ENCODE measurements around the gene THAP7.

Gene THAP7

GRCh38 chr22:21028277-21029251, 26.6 kb upstream of the THAP7 start:
- H3K27me3 ChIP-seq (ENCODE audit: control insufficient read depth, insufficient read depth, low read length) = peaks cover 20% of the 10 kb centered on the region
- no peaks in the 10 kb centered on the region for H3K4me1 ChIP-seq (ENCODE audit: control insufficient read depth, insufficient read depth, low read length)
- H3K9ac ChIP-seq (ENCODE audit: low read depth, low read length) = no peak overlapping the region
- H3K9me3 ChIP-seq (ENCODE audit: control insufficient read depth, insufficient read depth, low read length) = no peaks in the 10 kb centered on the region
- H3K36me3 ChIP-seq (ENCODE audit: control insufficient read depth, insufficient read depth, low read length) = no peaks in the 10 kb centered on the region
- no peak overlapping the region for H3K4me3 ChIP-seq (ENCODE audit: low read depth, low read length)

DNA sequence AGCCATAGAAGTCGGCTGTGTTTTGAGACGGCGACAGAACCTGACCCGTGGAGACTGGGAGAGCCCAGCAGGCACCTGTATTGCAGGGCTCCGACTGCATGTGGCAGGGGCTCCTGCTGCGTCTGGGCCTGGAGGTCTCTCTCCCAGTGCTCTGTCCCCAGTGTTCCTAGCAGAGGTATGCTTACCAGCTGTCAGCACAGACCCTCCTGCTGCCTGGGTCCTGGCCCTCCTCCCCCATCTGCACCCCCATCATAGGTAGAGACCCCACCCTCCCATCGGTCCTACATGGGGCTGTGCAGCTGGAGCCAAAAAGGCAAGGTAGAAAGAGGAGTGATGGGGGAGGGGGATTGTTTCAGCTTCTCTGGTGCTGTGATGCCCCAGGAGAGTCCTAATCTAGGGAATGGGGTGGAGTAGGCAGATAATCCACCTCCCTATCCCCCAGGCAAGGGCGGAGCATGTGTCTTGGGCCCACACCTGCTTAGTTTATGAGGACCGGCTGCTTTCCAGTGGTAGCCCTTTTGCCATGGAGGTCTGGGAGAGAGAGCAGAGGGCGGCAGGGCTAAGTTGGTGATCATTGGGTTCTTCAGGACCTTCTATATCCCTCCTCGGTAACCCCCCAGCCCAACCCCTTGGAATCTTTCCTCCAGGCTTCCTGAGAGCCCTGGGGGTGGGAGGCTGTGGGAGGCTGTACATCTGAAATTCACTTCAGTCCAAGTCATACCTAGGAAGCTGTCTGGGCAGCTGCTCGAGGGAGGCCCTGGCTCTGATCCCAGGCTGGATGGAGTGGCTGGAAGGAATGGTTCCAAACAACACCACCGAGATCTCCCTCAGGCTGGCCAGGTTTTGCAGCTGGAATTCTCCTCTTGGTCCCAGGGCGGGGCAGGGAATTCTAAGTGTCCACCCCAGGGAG, 25.1 kb upstream of the THAP7 start:
- H3K9ac ChIP-seq (ENCODE audit: low read depth, low read length) = no peak overlapping the region
- H3K4me1 ChIP-seq (ENCODE audit: control insufficient read depth, insufficient read depth, low read length) = no peaks in the 10 kb centered on the region
- no peaks in the 10 kb centered on the region for H3K9me3 ChIP-seq (ENCODE audit: control insufficient read depth, insufficient read depth, low read length)
- H3K36me3 ChIP-seq (ENCODE audit: control insufficient read depth, insufficient read depth, low read length) = no peaks in the 10 kb centered on the region
- peaks cover 11% of the 10 kb centered on the region for H3K27me3 ChIP-seq (ENCODE audit: control insufficient read depth, insufficient read depth, low read length)
- H3K4me3 ChIP-seq (ENCODE audit: low read depth, low read length) = no peak overlapping the region

- Histone ChIP-seq H3K4me1 (ENCODE audit: control insufficient read depth, insufficient read depth, low read length) (no peaks in the 10 kb centered on the region), H3K9me3 (ENCODE audit: control insufficient read depth, insufficient read depth, low read length) (no peaks in the 10 kb centered on the region), H3K9ac (ENCODE audit: low read depth, low read length) (no peak overlapping the region)
Measured at GRCh38 chr22:21025763-21026755, 24.1 kb upstream of the THAP7 start.

DNA sequence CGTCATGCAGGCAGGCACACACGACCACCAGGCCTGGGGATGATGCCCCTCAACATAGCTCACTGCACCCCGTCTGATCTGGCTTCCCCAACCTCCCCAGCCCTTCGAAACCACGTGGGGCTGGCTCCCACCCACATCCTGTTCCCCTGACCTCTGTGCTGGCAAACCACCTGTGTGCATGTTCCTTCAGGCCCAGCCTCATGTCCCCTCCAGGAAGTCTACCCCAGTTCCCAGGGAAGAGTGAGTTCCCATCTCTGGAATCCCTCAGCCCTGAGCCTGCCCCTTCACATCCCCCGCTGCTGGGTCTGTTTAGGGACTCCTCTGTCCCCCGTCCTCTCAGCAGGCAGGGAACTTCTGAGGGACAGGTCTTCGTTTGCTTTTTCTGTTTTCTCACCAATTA, 23.3 kb upstream of the THAP7 start:
- Histone ChIP-seq H3K4me3 (ENCODE audit: low read depth, low read length) (no peak overlapping the region), H3K4me1 (ENCODE audit: control insufficient read depth, insufficient read depth, low read length) (no peaks in the 10 kb centered on the region), H3K27me3 (ENCODE audit: control insufficient read depth, insufficient read depth, low read length) (no peaks in the 10 kb centered on the region), H3K9ac (ENCODE audit: low read depth, low read length) (no peak overlapping the region), H3K36me3 (ENCODE audit: control insufficient read depth, insufficient read depth, low read length) (no peaks in the 10 kb centered on the region), H3K9me3 (ENCODE audit: control insufficient read depth, insufficient read depth, low read length) (no peaks in the 10 kb centered on the region)

More at GRCh38 chr22:21025763-21026755, 24.1 kb upstream of the THAP7 start:
- no peaks in the 10 kb centered on the region for H3K36me3 ChIP-seq (ENCODE audit: control insufficient read depth, insufficient read depth, low read length)
- peaks cover 2% of the 10 kb centered on the region for H3K27me3 ChIP-seq (ENCODE audit: control insufficient read depth, insufficient read depth, low read length)
- H3K4me3 ChIP-seq (ENCODE audit: low read depth, low read length) = no peak overlapping the region

DNA sequence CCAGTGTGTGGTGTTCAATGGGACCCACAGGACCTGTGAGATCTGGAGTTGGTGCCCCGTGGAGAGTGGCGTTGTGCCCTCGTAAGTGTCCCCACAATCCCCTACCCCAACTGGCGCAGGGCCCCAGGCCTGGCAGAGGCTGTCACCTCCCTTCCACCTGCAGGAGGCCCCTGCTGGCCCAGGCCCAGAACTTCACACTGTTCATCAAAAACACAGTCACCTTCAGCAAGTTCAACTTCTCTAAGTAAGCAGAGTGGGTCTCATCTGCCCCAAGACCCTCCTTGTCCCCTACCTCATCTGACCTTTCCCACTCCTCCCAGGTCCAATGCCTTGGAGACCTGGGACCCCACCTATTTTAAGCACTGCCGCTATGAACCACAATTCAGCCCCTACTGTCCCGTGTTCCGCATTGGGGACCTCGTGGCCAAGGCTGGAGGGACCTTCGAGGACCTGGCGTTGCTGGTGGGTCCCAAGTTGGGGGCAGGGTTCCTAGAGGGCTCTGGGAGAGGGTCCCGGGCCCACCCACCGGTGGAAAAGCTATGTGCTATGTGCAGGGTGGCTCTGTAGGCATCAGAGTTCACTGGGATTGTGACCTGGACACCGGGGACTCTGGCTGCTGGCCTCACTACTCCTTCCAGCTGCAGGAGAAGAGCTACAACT, 21.2 kb upstream of the THAP7 start:
- Histone ChIP-seq H3K9ac (ENCODE audit: low read depth, low read length) (no peak overlapping the region), H3K9me3 (ENCODE audit: control insufficient read depth, insufficient read depth, low read length) (no peaks in the 10 kb centered on the region), H3K4me1 (ENCODE audit: control insufficient read depth, insufficient read depth, low read length) (no peaks in the 10 kb centered on the region), H3K36me3 (ENCODE audit: control insufficient read depth, insufficient read depth, low read length) (no peaks in the 10 kb centered on the region), H3K27me3 (ENCODE audit: control insufficient read depth, insufficient read depth, low read length) (no peaks in the 10 kb centered on the region), H3K4me3 (ENCODE audit: low read depth, low read length) (no peak overlapping the region)

- Histone ChIP-seq H3K27me3 (ENCODE audit: control insufficient read depth, insufficient read depth, low read length) (no peaks in the 10 kb centered on the region), H3K9me3 (ENCODE audit: control insufficient read depth, insufficient read depth, low read length) (no peaks in the 10 kb centered on the region), H3K36me3 (ENCODE audit: control insufficient read depth, insufficient read depth, low read length) (no peaks in the 10 kb centered on the region), H3K9ac (ENCODE audit: low read depth, low read length) (no peak overlapping the region), H3K4me3 (ENCODE audit: low read depth, low read length) (no peak overlapping the region), H3K4me1 (ENCODE audit: control insufficient read depth, insufficient read depth, low read length) (no peaks in the 10 kb centered on the region)
Measured at GRCh38 chr22:21022507-21022906, 20.6 kb upstream of the THAP7 start.

GRCh38 chr22:21020802-21021429, 19.0 kb upstream of the THAP7 start:
- Histone ChIP-seq H3K9ac (ENCODE audit: low read depth, low read length) (no peak overlapping the region), H3K4me1 (ENCODE audit: control insufficient read depth, insufficient read depth, low read length) (no peaks in the 10 kb centered on the region), H3K4me3 (ENCODE audit: low read depth, low read length) (no peak overlapping the region), H3K9me3 (ENCODE audit: control insufficient read depth, insufficient read depth, low read length) (no peaks in the 10 kb centered on the region), H3K27me3 (ENCODE audit: control insufficient read depth, insufficient read depth, low read length) (peaks cover 3% of the 10 kb centered on the region), H3K36me3 (ENCODE audit: control insufficient read depth, insufficient read depth, low read length) (no peaks in the 10 kb centered on the region)

- H3K4me1 ChIP-seq (ENCODE audit: control insufficient read depth, insufficient read depth, low read length) = peaks cover 2% of the 10 kb centered on the region
- H3K9me3 ChIP-seq (ENCODE audit: control insufficient read depth, insufficient read depth, low read length) = no peaks in the 10 kb centered on the region
- H3K4me3 ChIP-seq (ENCODE audit: low read depth, low read length) = no peak overlapping the region
- H3K36me3 ChIP-seq (ENCODE audit: control insufficient read depth, insufficient read depth, low read length) = no peaks in the 10 kb centered on the region
- no peak overlapping the region for H3K9ac ChIP-seq (ENCODE audit: low read depth, low read length)
- peaks cover 6% of the 10 kb centered on the region for H3K27me3 ChIP-seq (ENCODE audit: control insufficient read depth, insufficient read depth, low read length)
Measured at GRCh38 chr22:21018314-21018713, 16.4 kb upstream of the THAP7 start.

DNA sequence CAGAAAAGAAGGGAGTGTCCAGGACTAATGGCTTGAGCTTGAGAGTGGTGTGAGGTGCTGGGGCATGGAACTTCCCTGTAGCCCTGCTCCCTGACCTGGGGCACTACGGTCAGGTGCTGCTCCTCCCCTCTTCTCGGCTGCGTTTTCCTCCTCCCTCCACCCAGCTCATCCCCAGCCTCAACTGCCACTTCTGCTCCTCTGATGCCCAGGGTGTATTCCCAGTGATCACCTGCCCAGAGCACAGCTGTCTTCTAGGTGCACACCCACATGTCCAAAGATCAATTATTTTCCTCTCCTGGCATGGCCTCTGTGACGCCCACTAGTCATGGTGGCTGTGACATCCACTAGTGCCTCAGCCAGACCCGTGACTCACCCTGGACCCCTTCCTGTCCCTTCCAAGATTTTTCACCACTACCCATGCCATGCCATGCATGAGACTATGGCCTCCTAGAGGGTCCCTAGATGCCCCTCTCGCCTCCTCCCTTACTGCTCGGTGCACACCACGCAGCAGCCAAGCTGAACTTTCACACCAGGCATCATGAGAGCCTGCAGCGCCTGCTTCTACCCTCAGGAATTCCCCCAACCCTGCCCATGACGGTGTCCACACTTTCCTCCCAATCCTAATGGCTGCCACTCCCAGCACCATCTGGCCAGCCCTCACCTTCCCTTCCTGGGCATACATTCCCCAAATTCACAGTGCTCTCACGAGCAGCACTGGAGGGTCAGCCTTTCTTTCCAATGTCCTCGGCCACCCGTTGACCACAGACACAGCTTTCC, 14.9 kb upstream of the THAP7 start:
- Histone ChIP-seq H3K9ac (ENCODE audit: low read depth, low read length) (no peak overlapping the region), H3K9me3 (ENCODE audit: control insufficient read depth, insufficient read depth, low read length) (no peaks in the 10 kb centered on the region), H3K4me3 (ENCODE audit: low read depth, low read length) (no peak overlapping the region), H3K4me1 (ENCODE audit: control insufficient read depth, insufficient read depth, low read length) (peaks cover 3% of the 10 kb centered on the region), H3K36me3 (ENCODE audit: control insufficient read depth, insufficient read depth, low read length) (no peaks in the 10 kb centered on the region), H3K27me3 (ENCODE audit: control insufficient read depth, insufficient read depth, low read length) (peaks cover 9% of the 10 kb centered on the region)

- Histone ChIP-seq H3K9ac (ENCODE audit: low read depth, low read length) (no peak overlapping the region), H3K27me3 (ENCODE audit: control insufficient read depth, insufficient read depth, low read length) (peaks cover 9% of the 10 kb centered on the region), H3K36me3 (ENCODE audit: control insufficient read depth, insufficient read depth, low read length) (no peaks in the 10 kb centered on the region), H3K4me1 (ENCODE audit: control insufficient read depth, insufficient read depth, low read length) (peaks cover 3% of the 10 kb centered on the region), H3K4me3 (ENCODE audit: low read depth, low read length) (no peak overlapping the region), H3K9me3 (ENCODE audit: control insufficient read depth, insufficient read depth, low read length) (no peaks in the 10 kb centered on the region)
Measured at GRCh38 chr22:21015466-21016006, 13.6 kb upstream of the THAP7 start.
